GM18907 (cell line): Measurements from ENCODE around the gene RIOK2.

Experiments used
- ATAC-seq: cut with Tn5 transposase; IDR thresholded peaks from one replicate; pipeline ENCODE4 v1.9.1; 2021; ENCODE audit warnings: mild to moderate bottlenecking, moderate library complexity; ENCODE audit not compliant: unreplicated experiment

Gene RIOK2

GRCh38 chr5:97131139-97131710, 51.8 kb downstream of the RIOK2 start:
- ATAC-seq: no peak

- no peak for ATAC-seq
Measured at GRCh38 chr5:97127727-97128126, 55.3 kb downstream of the RIOK2 start.

GRCh38 chr5:97125125-97125683, 57.8 kb downstream of the RIOK2 start:
- ATAC-seq: no peak

GRCh38 chr5:97124335-97124734, 58.7 kb downstream of the RIOK2 start:
- ATAC-seq: no peak

GRCh38 chr5:97121848-97122247, 61.2 kb downstream of the RIOK2 start:
- ATAC-seq: no peak

- ATAC-seq: no peak
Measured at GRCh38 chr5:97120195-97120594, 62.9 kb downstream of the RIOK2 start.

- ATAC-seq: no peak
Measured at GRCh38 chr5:97119007-97119390, 64.0 kb downstream of the RIOK2 start.

- no peak for ATAC-seq
Measured at GRCh38 chr5:97118261-97119006, 64.6 kb downstream of the RIOK2 start.

GRCh38 chr5:97115932-97116331, 67.1 kb downstream of the RIOK2 start:
- no peak for ATAC-seq

GRCh38 chr5:97112230-97112629, 70.8 kb downstream of the RIOK2 start:
- no peak for ATAC-seq

GRCh38 chr5:97111616-97112015, 71.4 kb downstream of the RIOK2 start:
- ATAC-seq: no peak

- no peak for ATAC-seq
Measured at GRCh38 chr5:97111004-97111403, 72.0 kb downstream of the RIOK2 start.
